Daoy (cell line): ENCODE measurements around the gene NUDT2. TPM values are rescaled to one million over a fixed set of nuclear protein-coding genes. Genes with fewer than 3 reads are reported as not detected.
"Not testable (repeated sequence)": the region's sequence is repeated elsewhere in the genome, so short reads cannot be mapped to it uniquely, and the experiment has no call there.

Experiments
- DNase-seq: peaks from one replicate; pipeline ENCODE4 v3.0.0-alpha.2; 2015; ENCODE audit warnings: low read depth
- total RNA-seq: library from RNA; depleted of rRNA; stranded (reverse); fragments of >200 nt; shearing (Covaris generic); gene quantifications from 2 replicates; pipeline ENCODE4 v1.2.3, GENCODE V29; 2014

The NUDT2 gene
- total RNA-seq, 1 experiment from 2014 or later, result 51.9 TPM

GRCh38 chr9:34335376-34335775, 6.0 kb downstream of the NUDT2 start:
- no peak for DNase-seq

- DNase-seq, result no peak
These were observed 8.0 kb downstream of the NUDT2 start for GRCh38 chr9:34337403-34337802.

- not testable (repeated sequence) for DNase-seq
These were observed 8.7 kb downstream of the NUDT2 start for GRCh38 chr9:34338079-34338478.

- no peak for DNase-seq
These were observed 9.5 kb downstream of the NUDT2 start for GRCh38 chr9:34338665-34339385.

- DNase-seq, result no peak
These were observed 12.4 kb downstream of the NUDT2 start for GRCh38 chr9:34341659-34342295.

- no peak for DNase-seq
These were observed 13.7 kb downstream of the NUDT2 start for GRCh38 chr9:34343090-34343489.

GRCh38 chr9:34343605-34344004, 14.2 kb downstream of the NUDT2 start:
- no peak for DNase-seq

GRCh38 chr9:34346873-34347799, 17.8 kb downstream of the NUDT2 start:
- no peak for DNase-seq

GRCh38 chr9:34347800-34348158, 18.4 kb downstream of the NUDT2 start:
- no peak for DNase-seq

GRCh38 chr9:34349324-34349723, 20.0 kb downstream of the NUDT2 start:
- no peak for DNase-seq

GRCh38 chr9:34352122-34352652, 22.8 kb downstream of the NUDT2 start:
- not testable (repeated sequence) for DNase-seq

- DNase-seq, result not testable (repeated sequence)
These were observed 23.6 kb downstream of the NUDT2 start for GRCh38 chr9:34352957-34353356.

- no peak for DNase-seq
These were observed 33.3 kb downstream of the NUDT2 start for GRCh38 chr9:34362614-34363214.

- DNase-seq, result no peak
These were observed 34.4 kb downstream of the NUDT2 start for GRCh38 chr9:34363619-34364351.

- DNase-seq, result no peak
These were observed 35.9 kb downstream of the NUDT2 start for GRCh38 chr9:34365282-34365681.

- DNase-seq, result no peak
These were observed 37.0 kb downstream of the NUDT2 start for GRCh38 chr9:34366365-34366764.

GRCh38 chr9:34367751-34368410, 38.5 kb downstream of the NUDT2 start:
- not testable (repeated sequence) for DNase-seq

GRCh38 chr9:34368796-34369195, 39.4 kb downstream of the NUDT2 start:
- DNase-seq, result not testable (repeated sequence)

GRCh38 chr9:34369636-34370035, 40.3 kb downstream of the NUDT2 start:
- no peak for DNase-seq

GRCh38 chr9:34370335-34370969, 41.1 kb downstream of the NUDT2 start:
- no peak for DNase-seq
